AG04450 (cell line): ENCODE data around the gene CHRNG. TPM values are rescaled to one million over a fixed set of nuclear protein-coding genes. Genes with fewer than 3 reads are reported as not detected.
"Not testable (repeated sequence)": the region's sequence is repeated elsewhere in the genome, so short reads cannot be mapped to it uniquely, and the experiment has no call there.

ENCODE experiments used
- CTCF ChIA-PET: fragments of 300-600, 350-600 bp; formaldehyde crosslinking; extraction: SDS; loops from one replicate; lab custom pipeline; 2022; ENCODE audit warnings: antibody characterized with exemption, inconsistent platforms; lab: Charles Lee
- POLR2A ChIA-PET: fragments of 350-600 bp; formaldehyde crosslinking; extraction: SDS; loops from one replicate; lab custom pipeline; 2021; ENCODE audit warnings: antibody characterized with exemption, inconsistent platforms; lab: Yijun Ruan, JAX
- DNase-seq: peaks from one replicate; pipeline ENCODE4 v3.0.0-alpha.2; 2011; ENCODE audit warnings: low read depth, low spot score
- H3K27ac ChIP-seq: one replicate; pipeline ENCODE4 v1.5.1; 2012; ENCODE audit warnings: low read depth, low read length, control low read depth
- H3K27me3 ChIP-seq: one replicate; pipeline ENCODE4 v1.6.0; 2012; ENCODE audit warnings: low read length; ENCODE audit not compliant: control insufficient read depth, insufficient read depth
- H3K4me3 ChIP-seq: 2 replicates; pipeline ENCODE4 v1.5.1; 2011; ENCODE audit warnings: mild to moderate bottlenecking, low read depth, low read length, control low read depth
- H3K9me3 ChIP-seq: 2 replicates; pipeline ENCODE4 v1.5.1; 2012; ENCODE audit warnings: low read length; ENCODE audit not compliant: control insufficient read depth, insufficient read depth
- CTCF ChIP-seq: IDR thresholded peaks from 2 replicates; pipeline ENCODE4 v1.5.1; 2011; ENCODE audit warnings: low read depth, low read length, control low read depth, inconsistent platforms
- polyA plus RNA-seq: library from polyadenylated mRNA; depleted of rRNA; stranded (reverse); fragments of >200 nt; gene quantifications from 2 replicates; pipeline ENCODE4 v1.2.3, GENCODE V29; 2011

The CHRNG gene
- polyA plus RNA-seq, 1 experiment: not detected

GRCh38 chr2:232530626-232531260, 8.7 kb upstream of the CHRNG start:
- no peak for TF ChIP-seq CTCF
- H3K27me3 ChIP-seq: peaks cover 8% of the 10 kb centered on the region
- H3K9me3 ChIP-seq: no peaks in the 10 kb centered on the region; the same call in none of the 2 replicates
- H3K27ac ChIP-seq: no peak overlapping the region
- H3K4me3 ChIP-seq: no peak overlapping the region
- no peak for DNase-seq
- POLR2A ChIA-PET: no interaction called here
- CTCF ChIA-PET: interaction anchor here (0.6 kb wide), 1 partner anchor 620 kb away, joined by 3 read pairs; no protein-coding TSS in a partner anchor

- DNase-seq: no peak
- POLR2A ChIA-PET: no interaction called here
- H3K27me3 ChIP-seq: peaks cover 8% of the 10 kb centered on the region
- peaks cover 8% of the 10 kb centered on the region for H3K9me3 ChIP-seq
- no peak overlapping the region for H3K27ac ChIP-seq
- no peak overlapping the region for H3K4me3 ChIP-seq
- CTCF ChIA-PET: no interaction called here
- no peak for TF ChIP-seq CTCF
These were observed 7.1 kb upstream of the CHRNG start for GRCh38 chr2:232532419-232532818.

GRCh38 chr2:232532821-232533220, 6.7 kb upstream of the CHRNG start:
- H3K27ac ChIP-seq, H3K9me3 ChIP-seq, POLR2A ChIA-PET, H3K4me3 ChIP-seq, CTCF ChIA-PET, DNase-seq: not testable (repeated sequence)
- H3K27me3 ChIP-seq: peaks cover 11% of the 10 kb centered on the region

- Histone ChIP-seq H3K27me3 (peaks cover 7% of the 10 kb centered on the region), H3K4me3 (no peak overlapping the region), H3K9me3 (peaks cover 8% of the 10 kb centered on the region), H3K27ac (no peak overlapping the region)
- no peak for TF ChIP-seq CTCF
- POLR2A ChIA-PET: no interaction called here
- CTCF ChIA-PET: no interaction called here
- DNase-seq: no peak
These were observed 5.4 kb upstream of the CHRNG start for GRCh38 chr2:232533944-232534710.

- no peak for TF ChIP-seq CTCF
- Histone ChIP-seq H3K4me3 (no peak overlapping the region), H3K27me3 (peaks cover 11% of the 10 kb centered on the region), H3K27ac (no peak overlapping the region), H3K9me3 (peaks cover 8% of the 10 kb centered on the region)
- DNase-seq: no peak
- POLR2A ChIA-PET: no interaction called here
- CTCF ChIA-PET: no interaction called here
These were observed 4.4 kb upstream of the CHRNG start for GRCh38 chr2:232534940-232535651.
